ENCODE data around the gene MRFAP1. TPM values are rescaled to one million over a fixed set of nuclear protein-coding genes. Genes with fewer than 3 reads are reported as not detected.

Gene MRFAP1
- total RNA-seq, 4 donors from 2014 or later: 136 to 234 (median 170) TPM

DNA sequence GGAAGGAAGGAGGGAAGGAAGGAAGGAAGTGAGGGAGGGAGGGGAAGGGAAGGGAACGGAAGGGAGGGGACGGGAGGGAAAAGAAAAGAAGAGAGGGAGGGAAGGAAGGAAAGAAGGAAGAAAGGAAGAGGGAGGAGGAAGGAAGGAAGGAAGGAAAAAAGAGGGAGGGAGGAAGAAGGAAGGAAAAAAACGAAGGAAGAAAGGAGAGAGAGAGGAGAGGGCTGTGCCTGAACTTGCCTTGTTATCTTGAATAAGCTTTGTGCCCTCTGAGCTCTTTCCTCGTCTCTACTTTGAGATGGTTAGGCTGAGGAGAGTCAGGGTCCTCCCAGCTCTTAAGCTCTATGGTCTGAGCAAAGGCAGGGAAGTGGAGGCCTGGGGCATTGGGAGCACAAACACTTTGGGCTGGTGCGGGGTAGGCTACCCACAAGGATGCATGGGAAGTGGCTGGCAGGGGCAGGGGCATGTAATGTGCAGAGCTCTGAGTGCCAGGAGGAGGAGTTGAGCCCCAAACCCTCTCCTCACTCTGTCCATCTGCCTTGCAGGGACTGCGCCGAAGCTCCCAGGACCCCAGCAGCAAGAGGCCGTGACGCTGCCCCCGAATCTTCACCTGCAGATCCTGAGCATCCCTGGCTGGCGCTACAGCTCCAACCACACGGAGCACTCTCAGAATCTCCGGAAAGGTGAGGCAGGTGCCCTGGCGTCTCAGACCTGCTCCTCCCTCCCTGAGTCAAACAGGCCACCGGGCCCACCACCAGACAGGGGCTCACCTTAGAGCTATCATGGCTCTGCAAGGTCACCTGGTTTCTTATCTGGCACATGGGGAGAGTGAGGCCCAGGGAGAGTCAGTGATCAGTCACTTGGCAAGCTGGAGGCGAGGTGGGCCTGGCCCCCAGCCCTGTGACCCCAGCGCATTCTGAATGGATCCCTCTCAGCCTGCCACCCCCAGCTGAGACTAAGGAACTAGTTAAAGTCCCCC, 26.5 kb upstream of the MRFAP1 start:
- intact Hi-C loops (cut with DNase I; ENCODE audit: low total_unique reads): no loop called here
- H3K4me3 ChIP-seq (ENCODE audit: low read depth, poor library complexity, severe bottlenecking): no peak overlapping the region
- no peak for DNase-seq (ENCODE audit: low spot score in 2 of 2)
- WGBS, 2 donors: 83 to 91% methylated on average over 7 to 17 of the region's 17 CpGs
- TF ChIP-seq, protein P1, sequence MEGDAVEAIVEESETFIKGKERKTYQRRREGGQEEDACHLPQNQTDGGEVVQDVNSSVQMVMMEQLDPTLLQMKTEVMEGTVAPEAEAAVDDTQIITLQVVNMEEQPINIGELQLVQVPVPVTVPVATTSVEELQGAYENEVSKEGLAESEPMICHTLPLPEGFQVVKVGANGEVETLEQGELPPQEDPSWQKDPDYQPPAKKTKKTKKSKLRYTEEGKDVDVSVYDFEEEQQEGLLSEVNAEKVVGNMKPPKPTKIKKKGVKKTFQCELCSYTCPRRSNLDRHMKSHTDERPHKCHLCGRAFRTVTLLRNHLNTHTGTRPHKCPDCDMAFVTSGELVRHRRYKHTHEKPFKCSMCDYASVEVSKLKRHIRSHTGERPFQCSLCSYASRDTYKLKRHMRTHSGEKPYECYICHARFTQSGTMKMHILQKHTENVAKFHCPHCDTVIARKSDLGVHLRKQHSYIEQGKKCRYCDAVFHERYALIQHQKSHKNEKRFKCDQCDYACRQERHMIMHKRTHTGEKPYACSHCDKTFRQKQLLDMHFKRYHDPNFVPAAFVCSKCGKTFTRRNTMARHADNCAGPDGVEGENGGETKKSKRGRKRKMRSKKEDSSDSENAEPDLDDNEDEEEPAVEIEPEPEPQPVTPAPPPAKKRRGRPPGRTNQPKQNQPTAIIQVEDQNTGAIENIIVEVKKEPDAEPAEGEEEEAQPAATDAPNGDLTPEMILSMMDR (IDR thresholded peaks at IDR 0.05): no peak
- TF ChIP-seq POLR2A (IDR thresholded peaks at IDR 0.05): no peak

DNA sequence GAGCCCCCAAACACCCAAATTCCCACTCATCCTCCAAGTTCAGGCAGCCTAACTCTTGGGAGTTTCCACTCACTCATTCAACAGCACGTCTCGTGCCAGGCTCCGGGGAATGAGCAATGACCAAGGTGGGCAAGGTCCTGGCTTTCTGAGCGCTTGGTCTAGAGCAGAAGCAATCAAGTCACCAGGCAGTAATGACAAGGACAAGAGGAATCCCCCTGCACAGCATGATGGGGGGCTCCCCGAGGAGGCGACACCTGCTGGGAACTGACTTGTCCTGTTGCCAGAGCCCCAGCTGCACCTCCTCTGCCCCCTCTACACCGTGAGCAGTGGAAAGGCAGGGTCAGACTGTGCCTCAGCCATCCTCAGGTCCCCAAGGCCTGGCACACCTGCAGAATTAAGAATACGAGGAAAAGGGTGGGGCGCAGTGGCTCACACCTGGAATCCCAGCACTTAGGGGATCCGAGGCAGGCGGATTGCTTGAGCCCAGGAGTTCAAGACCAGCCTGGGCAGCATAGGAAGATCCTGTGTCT, 25.7 kb upstream of the MRFAP1 start:
- TF ChIP-seq POLR2A (IDR thresholded peaks at IDR 0.05): no peak
- TF ChIP-seq, protein P1 (IDR thresholded peaks at IDR 0.05): no peak
- intact Hi-C loops (cut with DNase I; ENCODE audit: low total_unique reads): no loop called here
- no peak overlapping the region for H3K4me3 ChIP-seq (ENCODE audit: low read depth, poor library complexity, severe bottlenecking)
- WGBS, 2 donors: 74 to 82% methylated on average over 11 of the region's 11 CpGs
- DNase-seq (ENCODE audit: low spot score in 2 of 2): no peak

DNA sequence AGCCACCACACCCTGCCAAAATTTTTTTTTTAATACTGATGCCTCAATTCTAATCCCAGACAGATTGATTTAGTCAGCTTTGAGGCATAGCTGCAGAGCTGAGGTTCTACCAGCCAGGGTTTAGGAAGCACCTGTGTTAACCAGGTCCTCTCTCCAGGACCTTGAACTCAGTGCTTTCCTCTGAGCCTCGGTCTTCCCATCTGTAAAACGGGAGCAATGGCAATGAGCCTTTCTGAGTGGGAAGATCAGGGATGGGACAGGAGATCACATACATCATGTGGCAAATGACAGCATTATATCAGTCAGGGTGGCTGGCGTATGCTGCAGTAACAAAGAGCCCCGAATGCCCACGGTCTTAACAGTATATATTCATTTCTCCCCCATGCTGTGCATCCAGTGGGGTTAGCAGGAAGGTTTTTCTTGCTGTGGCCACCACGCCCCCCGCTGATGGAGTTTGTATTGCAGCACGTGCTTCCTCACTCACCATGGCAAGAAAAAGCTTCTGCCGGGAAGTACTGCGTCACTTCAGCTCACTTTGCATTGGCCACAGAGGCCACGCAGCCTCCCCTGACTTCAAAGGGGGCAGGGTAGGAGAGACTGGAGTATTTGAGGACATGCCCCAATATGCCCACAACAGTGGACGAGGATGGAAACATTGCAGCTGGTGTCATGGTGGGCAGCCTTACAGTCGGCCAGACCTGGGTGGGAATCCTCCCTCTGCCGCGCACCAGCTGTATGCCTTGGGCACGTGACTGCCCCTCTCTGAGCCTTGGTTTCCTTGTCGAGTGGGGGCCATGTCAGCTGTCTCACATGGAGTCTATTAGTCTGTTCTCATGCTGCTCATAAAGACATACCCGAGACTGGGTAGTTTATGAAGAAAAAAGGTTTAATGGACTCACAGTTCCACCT, 24.1 kb upstream of the MRFAP1 start:
- TF ChIP-seq, protein P1 (IDR thresholded peaks at IDR 0.05): no peak
- TF ChIP-seq POLR2A (IDR thresholded peaks at IDR 0.05): no peak
- intact Hi-C loops (cut with DNase I; ENCODE audit: low total_unique reads): no loop called here
- no peak overlapping the region for H3K4me3 ChIP-seq (ENCODE audit: low read depth, poor library complexity, severe bottlenecking)
- no peak for DNase-seq (ENCODE audit: low spot score in 2 of 2)
- 96% methylated on average over 18 of the region's 18 CpGs for WGBS, 2 donors

DNA sequence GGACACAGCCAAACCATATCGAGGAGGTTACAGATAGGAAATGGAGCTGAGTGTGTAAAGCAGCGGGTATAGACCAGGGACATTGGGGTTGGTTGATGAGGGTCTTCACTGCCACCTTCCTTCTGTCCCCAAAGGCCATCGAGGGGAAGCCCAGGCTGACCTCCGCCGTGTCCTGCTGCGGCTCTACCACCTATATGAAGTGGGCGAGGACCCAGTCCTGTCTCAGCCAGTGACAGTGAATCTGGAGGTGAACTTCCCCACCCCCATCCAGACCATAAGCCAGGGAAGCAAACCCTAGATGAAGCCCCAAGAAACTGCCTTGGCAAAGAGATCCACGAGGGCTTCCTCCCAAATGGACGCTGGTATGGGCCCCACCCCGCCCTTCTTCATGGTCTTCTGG, 23.2 kb upstream of the MRFAP1 start:
- no peak for DNase-seq (ENCODE audit: low spot score in 2 of 2)
- intact Hi-C loops (cut with DNase I; ENCODE audit: low total_unique reads): no loop called here
- TF ChIP-seq, protein P1 (IDR thresholded peaks at IDR 0.05): no peak
- no peak for TF ChIP-seq POLR2A (IDR thresholded peaks at IDR 0.05)
- 91 to 96% methylated on average over 10 of the region's 10 CpGs for WGBS, 2 donors
- H3K4me3 ChIP-seq (ENCODE audit: low read depth, poor library complexity, severe bottlenecking): no peak overlapping the region

DNA sequence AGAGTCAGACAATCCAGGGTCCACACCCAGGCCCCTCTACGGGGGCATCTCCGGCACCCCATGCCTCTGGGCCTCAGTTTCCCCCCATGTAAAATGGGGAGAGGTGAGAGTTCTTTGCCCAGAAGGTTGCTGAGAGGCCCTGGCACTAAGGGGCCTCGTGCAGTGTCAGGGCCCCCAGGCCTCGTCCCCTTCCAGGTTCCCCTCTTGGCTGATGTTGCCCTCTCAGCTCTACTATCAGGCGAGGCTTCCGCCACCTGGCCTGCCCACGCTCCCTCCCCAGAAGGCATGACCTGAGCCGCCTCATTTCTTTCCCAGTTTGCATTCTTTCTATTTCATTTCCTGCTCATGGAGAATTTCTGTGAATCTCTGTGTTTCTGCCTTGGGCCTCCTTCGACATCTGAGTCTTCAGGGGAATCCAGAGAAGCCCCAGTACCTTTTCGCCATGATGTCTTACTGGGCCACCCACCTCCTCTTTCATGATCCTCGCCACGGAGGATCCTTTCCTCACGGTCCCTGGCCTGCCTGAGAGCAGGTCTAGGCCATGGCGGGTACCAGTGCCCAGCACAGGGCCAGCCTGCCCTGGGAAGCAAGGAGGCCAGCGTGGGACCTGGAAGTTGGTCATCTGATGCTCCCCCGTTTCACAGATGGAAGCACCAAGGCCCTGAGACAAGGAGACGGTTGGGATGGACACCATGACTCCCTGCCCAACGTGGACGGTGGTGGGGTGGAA, 21.9 kb upstream of the MRFAP1 start:
- TF ChIP-seq, protein P1 (IDR thresholded peaks at IDR 0.05): no peak
- TF ChIP-seq POLR2A (IDR thresholded peaks at IDR 0.05): no peak
- intact Hi-C loops (cut with DNase I; ENCODE audit: low total_unique reads): no loop called here
- no peak overlapping the region for H3K4me3 ChIP-seq (ENCODE audit: low read depth, poor library complexity, severe bottlenecking)
- 90 to 92% methylated on average over 19 of the region's 19 CpGs for WGBS, 2 donors
- DNase-seq (ENCODE audit: low spot score in 2 of 2): no peak

All from lower leg skin (tissue), 4 donors.